ENCODE data around the gene MYCL.

DNA sequence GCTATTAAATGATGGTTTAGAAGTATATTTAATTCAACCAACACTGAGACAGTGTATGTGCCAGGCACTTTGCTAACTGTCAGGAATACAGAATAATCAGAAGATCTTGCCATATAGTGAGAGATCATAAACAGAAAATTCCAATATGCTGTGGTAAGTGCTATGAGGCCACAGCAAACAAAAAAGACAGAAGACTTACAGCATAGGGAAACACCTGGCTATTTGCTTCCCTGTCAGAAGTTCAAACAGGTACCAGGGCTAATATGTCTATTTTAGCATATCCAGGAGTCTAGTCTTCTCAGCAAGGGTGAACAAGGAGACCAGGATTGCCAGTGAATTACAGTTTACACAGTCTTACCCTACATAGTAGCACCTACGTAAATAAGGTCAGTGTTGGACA lies 48.8 kb downstream of the MYCL start:
- TF ChIP-seq, protein P1, sequence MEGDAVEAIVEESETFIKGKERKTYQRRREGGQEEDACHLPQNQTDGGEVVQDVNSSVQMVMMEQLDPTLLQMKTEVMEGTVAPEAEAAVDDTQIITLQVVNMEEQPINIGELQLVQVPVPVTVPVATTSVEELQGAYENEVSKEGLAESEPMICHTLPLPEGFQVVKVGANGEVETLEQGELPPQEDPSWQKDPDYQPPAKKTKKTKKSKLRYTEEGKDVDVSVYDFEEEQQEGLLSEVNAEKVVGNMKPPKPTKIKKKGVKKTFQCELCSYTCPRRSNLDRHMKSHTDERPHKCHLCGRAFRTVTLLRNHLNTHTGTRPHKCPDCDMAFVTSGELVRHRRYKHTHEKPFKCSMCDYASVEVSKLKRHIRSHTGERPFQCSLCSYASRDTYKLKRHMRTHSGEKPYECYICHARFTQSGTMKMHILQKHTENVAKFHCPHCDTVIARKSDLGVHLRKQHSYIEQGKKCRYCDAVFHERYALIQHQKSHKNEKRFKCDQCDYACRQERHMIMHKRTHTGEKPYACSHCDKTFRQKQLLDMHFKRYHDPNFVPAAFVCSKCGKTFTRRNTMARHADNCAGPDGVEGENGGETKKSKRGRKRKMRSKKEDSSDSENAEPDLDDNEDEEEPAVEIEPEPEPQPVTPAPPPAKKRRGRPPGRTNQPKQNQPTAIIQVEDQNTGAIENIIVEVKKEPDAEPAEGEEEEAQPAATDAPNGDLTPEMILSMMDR (conservative IDR thresholded peaks at IDR 0.05), result no peak
- no peak for TF ChIP-seq ZFX (IDR thresholded peaks at IDR 0.05)

Measured in C4-2B (cell line).